ENCODE results near the gene COPA.

COPA gene

DNA sequence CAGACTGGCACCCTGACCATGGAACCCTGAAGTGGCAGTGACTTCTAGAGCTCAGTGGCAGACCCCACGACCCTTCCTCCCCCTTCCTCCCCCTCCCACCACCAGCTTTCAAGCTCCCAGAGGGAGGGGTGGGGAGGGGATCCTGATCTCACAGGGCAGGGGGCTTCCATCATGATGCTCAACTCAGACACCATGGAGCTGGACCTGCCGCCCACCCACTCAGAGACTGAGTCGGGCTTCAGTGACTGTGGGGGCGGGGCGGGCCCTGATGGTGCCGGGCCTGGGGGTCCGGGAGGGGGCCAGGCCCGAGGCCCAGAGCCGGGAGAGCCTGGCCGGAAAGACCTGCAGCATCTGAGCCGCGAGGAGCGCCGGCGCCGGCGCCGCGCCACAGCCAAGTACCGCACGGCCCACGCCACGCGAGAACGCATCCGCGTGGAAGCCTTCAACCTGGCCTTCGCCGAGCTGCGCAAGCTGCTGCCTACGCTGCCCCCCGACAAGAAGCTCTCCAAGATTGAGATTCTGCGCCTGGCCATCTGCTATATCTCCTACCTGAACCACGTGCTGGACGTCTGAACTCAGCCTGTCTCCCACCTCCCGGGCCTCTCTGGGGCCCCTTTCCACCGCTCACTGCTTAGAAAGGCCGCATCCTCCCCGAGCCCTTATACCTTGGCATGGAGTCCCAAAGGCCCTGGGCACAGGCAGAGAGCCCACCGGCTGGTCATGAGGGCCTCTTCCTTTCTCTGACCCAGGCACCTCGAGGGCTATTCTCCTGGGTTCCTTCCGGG lies 27.7 kb upstream of the COPA start:
- H3K4me3 ChIP-seq (ENCODE audit: low read depth, low read length), result no peak overlapping the region

DNA sequence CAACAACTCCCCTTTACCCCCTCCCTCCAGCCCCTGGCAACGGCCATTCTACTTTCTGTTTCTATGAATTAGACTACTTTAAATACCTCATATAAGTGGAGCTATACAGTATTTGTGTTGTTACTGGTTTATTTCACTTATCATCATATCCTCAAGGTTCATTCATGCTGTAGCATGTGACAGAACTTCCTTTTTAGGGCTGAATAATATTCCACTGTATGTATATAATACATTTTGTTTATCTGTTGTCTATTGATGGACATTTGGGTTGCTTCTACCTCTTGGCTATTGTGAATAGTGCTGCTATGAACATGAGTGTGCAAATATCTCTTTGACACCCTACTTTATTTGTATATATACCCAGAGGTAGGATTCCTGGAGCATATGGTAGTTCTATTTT lies 26.0 kb upstream of the COPA start:
- no peaks in the 10 kb centered on the region for H3K36me3 ChIP-seq (ENCODE audit: control insufficient read depth, insufficient read depth, low read length)
- no peaks in the 10 kb centered on the region for H3K9me3 ChIP-seq (ENCODE audit: control insufficient read depth, insufficient read depth, low read depth, low read length)
- H3K27me3 ChIP-seq (ENCODE audit: control insufficient read depth, insufficient read depth, low read length), result no peaks in the 10 kb centered on the region
- no peak overlapping the region for H3K9ac ChIP-seq (ENCODE audit: low read length)
- peaks cover 9% of the 10 kb centered on the region; the same call in 1 of the 2 replicates for H3K4me1 ChIP-seq (ENCODE audit: control insufficient read depth, insufficient read depth, low read length)
- no peak overlapping the region for H3K4me3 ChIP-seq (ENCODE audit: low read depth, low read length)
- no peak overlapping the region for H3K27ac ChIP-seq (ENCODE audit: low read depth, low read length)

More for the DNA sequence above, 27.7 kb upstream of the COPA start:
- no peaks in the 10 kb centered on the region for H3K9me3 ChIP-seq (ENCODE audit: control insufficient read depth, insufficient read depth, low read depth, low read length)
- no peaks in the 10 kb centered on the region for H3K27me3 ChIP-seq (ENCODE audit: control insufficient read depth, insufficient read depth, low read length)
- no peaks in the 10 kb centered on the region for H3K36me3 ChIP-seq (ENCODE audit: control insufficient read depth, insufficient read depth, low read length)
- H3K27ac ChIP-seq (ENCODE audit: low read depth, low read length), result no peak overlapping the region
- peaks cover 23% of the 10 kb centered on the region for H3K4me1 ChIP-seq (ENCODE audit: control insufficient read depth, insufficient read depth, low read length)
- H3K9ac ChIP-seq (ENCODE audit: low read length), result no peak overlapping the region

DNA sequence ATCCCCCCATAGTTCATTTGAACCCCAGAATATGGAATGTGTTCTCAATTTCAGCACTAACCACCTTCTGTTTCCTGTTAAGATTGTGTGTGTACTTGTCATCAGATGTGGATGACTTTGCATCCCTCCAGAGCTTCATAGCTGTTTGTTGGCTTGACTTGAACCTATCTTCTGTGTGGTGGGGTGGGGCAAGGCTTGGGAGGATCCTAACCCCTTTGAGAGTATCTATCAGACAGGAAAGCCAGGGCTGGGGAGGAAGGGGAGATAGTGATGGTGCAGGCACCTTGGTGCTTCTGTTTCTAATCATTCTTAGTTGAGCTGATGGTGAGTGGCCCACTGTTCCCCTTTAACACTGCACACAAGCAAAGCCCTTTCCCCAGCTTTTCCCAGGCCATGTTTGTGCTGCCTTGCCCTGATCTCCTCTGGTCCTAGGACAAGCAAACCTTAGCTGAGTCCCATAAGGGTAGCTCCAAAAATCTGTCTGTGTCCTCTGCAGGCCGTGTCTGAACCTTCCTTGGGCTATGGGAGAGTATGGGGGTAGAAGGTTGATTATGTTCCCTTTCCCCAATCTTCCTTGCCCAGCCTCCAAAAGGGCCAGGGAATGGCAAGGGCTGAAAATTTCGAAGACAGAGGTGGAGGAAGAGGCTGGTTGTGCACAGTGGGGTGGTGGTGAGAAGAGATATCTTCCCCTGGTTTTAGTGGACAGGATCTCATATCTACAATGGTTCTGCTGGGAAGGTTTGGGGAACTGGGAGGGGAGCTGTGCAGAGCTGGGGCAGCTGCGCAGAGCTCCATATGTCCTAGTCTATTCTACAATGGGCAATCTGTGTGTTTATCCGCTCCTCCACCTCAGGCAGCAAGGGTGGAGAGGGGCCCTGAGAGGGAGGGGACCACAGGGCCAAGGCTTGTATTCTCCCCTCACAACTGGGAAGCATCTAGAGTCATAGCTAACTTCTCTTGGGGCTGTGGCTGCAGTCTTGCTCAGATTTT lies 25.2 kb upstream of the COPA start:
- Histone ChIP-seq H3K4me1 (ENCODE audit: control insufficient read depth, insufficient read depth, low read length) (peaks cover 14% of the 10 kb centered on the region; the same call in 1 of the 2 replicates), H3K36me3 (ENCODE audit: control insufficient read depth, insufficient read depth, low read length) (no peaks in the 10 kb centered on the region), H3K4me3 (ENCODE audit: low read depth, low read length) (no peak overlapping the region), H3K9ac (ENCODE audit: low read length) (no peak overlapping the region), H3K27ac (ENCODE audit: low read depth, low read length) (no peak overlapping the region), H3K9me3 (ENCODE audit: control insufficient read depth, insufficient read depth, low read depth, low read length) (no peaks in the 10 kb centered on the region), H3K27me3 (ENCODE audit: control insufficient read depth, insufficient read depth, low read length) (no peaks in the 10 kb centered on the region)

DNA sequence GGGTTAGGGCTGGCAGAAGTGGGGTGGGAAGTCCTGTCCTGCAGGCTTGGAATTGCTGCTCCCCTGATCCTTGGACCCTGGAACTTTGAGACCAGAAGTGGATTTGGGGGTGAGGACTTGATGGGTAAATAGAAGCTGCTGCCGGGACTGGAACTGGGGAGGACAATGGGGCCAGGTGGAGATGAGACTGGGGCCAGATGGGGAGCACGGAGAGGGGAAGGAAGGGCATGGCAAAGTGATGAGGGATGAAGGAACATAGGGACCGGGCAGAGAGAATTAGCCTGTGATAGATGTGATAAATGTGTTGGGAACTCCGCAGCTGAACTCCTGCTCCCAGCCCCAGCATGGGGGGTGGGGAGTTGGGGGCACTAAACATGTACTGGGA lies 24.5 kb upstream of the COPA start:
- no peaks in the 10 kb centered on the region for H3K27me3 ChIP-seq (ENCODE audit: control insufficient read depth, insufficient read depth, low read length)
- H3K36me3 ChIP-seq (ENCODE audit: control insufficient read depth, insufficient read depth, low read length), result no peaks in the 10 kb centered on the region
- no peaks in the 10 kb centered on the region for H3K9me3 ChIP-seq (ENCODE audit: control insufficient read depth, insufficient read depth, low read depth, low read length)
- H3K27ac ChIP-seq (ENCODE audit: low read depth, low read length), result no peak overlapping the region
- H3K9ac ChIP-seq (ENCODE audit: low read length), result no peak overlapping the region
- no peak overlapping the region for H3K4me3 ChIP-seq (ENCODE audit: low read depth, low read length)
- H3K4me1 ChIP-seq (ENCODE audit: control insufficient read depth, insufficient read depth, low read length), result peaks cover 21% of the 10 kb centered on the region

DNA sequence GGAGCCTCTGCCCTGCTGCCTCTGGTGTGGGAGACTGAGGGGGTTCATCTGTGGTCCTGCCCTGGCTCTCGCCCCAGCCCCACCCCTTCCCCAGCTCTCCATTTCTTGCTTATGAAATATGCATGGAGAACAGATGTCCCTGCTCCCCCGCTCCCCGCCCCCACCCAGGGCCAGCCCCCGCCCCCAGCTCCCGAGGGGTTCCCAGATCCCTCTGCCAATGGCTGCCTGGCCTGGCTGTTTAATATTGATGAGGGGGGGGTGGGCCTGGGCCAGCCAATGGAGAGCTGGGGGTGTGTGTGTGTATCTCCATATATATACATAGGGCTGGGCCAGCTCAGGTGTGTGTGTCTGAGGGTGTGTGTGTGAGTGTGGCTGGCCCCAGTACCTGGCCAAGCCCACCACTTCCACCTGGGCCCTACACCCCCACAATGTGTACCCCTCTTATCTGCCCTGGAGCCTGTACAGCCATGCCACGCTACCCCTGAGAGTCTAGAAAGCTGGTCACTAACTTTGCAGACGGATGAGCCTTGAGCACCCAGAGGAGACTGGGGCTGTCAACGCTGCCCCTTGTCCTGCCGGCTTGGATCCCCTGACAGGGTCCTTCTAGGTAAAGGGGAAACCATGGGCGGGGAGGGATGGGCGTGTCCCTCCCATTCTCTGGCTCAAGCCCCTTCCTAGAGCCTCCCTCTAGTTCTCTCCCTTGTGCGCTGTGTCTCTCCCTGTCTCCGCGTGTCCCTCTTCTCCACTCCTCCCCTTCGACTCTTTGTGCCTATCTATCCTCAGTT lies 23.9 kb upstream of the COPA start, which contains the start of gene NHLH1:
Gene NHLH1, plus strand, starts transcription at position 341 of the 785 bp plus-strand sequence. CDS start 3,661 bp downstream, outside the sequence.
- no peaks in the 10 kb centered on the region for H3K36me3 ChIP-seq (ENCODE audit: control insufficient read depth, insufficient read depth, low read length)
- peaks cover 27% of the 10 kb centered on the region for H3K4me1 ChIP-seq (ENCODE audit: control insufficient read depth, insufficient read depth, low read length)
- no peak within 1 kb of the TSS for H3K4me3 ChIP-seq (ENCODE audit: low read depth, low read length)
- H3K27ac ChIP-seq (ENCODE audit: low read depth, low read length), result no peak within 1 kb of the TSS
- no peaks in the 10 kb centered on the region for H3K27me3 ChIP-seq (ENCODE audit: control insufficient read depth, insufficient read depth, low read length)
- H3K9me3 ChIP-seq (ENCODE audit: control insufficient read depth, insufficient read depth, low read depth, low read length), result no peaks in the 10 kb centered on the region
- no peak within 1 kb of the TSS for H3K9ac ChIP-seq (ENCODE audit: low read length)

DNA sequence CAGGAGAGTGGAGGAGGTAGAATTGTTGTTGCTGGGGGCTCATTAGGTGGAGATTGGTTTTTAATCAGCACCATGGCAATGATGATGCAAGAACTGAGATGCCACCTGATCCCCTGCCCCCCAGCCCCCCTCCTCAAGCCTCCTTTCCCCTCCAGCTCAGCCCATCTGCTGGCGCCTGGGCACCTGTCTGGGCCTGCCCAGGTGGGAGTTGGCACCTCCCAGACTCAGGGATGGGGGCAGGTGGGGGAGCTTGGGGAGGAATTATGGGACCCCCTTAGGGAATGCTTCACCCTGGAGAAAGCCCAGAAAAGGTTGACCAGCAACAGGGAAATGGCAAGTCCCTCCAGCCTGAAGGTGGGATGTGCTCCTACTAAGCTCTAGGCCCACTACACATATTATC lies 22.3 kb upstream of the COPA start:
- H3K4me1 ChIP-seq (ENCODE audit: control insufficient read depth, insufficient read depth, low read length), result peaks cover 37% of the 10 kb centered on the region
- no peak overlapping the region for H3K4me3 ChIP-seq (ENCODE audit: low read depth, low read length)
- H3K9me3 ChIP-seq (ENCODE audit: control insufficient read depth, insufficient read depth, low read depth, low read length), result no peaks in the 10 kb centered on the region
- H3K27ac ChIP-seq (ENCODE audit: low read depth, low read length), result no peak overlapping the region
- peaks cover 11% of the 10 kb centered on the region for H3K36me3 ChIP-seq (ENCODE audit: control insufficient read depth, insufficient read depth, low read length)
- no peak overlapping the region for H3K9ac ChIP-seq (ENCODE audit: low read length)
- H3K27me3 ChIP-seq (ENCODE audit: control insufficient read depth, insufficient read depth, low read length), result no peaks in the 10 kb centered on the region

DNA sequence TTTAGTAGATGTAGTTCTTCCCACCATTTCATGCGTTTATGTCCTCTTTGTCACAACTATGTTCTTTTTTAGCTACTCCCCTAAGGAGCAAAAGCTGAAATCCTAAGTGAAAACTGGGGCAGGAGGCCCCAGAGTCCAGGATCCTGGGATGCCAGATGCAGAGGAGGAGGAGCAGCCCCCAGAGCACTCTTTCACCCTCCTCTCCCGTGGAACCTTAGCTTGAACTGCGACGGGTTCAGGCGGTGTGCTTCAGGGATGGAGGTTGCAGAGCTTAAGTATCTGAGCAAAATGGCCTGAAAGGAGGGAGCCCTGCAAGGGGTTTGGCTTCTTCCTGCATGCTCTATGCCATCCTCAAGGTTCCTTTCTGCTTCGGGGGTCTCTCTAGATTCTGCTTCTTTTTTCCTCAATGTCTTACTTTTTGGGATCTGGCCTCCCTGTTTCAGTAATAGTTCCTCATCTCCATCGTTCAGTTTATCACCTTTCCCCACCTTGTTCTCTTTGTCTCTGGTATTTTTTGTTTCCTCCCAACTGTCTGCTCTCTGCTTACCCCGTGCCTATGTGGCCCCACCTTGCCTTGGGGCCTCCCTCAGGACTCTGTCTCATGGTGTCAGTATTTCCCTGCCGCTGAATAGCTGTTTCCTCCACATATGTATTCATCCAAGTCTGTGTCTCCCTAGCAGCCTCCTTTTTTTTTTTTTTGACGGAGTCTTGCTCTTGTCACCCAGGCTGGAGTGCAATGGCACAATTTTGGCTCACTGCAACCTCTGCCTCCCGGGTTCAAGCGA lies 21.1 kb upstream of the COPA start:
- H3K27ac ChIP-seq (ENCODE audit: low read depth, low read length), result no peak overlapping the region
- no peaks in the 10 kb centered on the region for H3K9me3 ChIP-seq (ENCODE audit: control insufficient read depth, insufficient read depth, low read depth, low read length)
- no peak overlapping the region for H3K9ac ChIP-seq (ENCODE audit: low read length)
- peaks cover 37% of the 10 kb centered on the region for H3K4me1 ChIP-seq (ENCODE audit: control insufficient read depth, insufficient read depth, low read length)
- H3K4me3 ChIP-seq (ENCODE audit: low read depth, low read length), result no peak overlapping the region
- H3K36me3 ChIP-seq (ENCODE audit: control insufficient read depth, insufficient read depth, low read length), result peaks cover 21% of the 10 kb centered on the region
- H3K27me3 ChIP-seq (ENCODE audit: control insufficient read depth, insufficient read depth, low read length), result no peaks in the 10 kb centered on the region

DNA sequence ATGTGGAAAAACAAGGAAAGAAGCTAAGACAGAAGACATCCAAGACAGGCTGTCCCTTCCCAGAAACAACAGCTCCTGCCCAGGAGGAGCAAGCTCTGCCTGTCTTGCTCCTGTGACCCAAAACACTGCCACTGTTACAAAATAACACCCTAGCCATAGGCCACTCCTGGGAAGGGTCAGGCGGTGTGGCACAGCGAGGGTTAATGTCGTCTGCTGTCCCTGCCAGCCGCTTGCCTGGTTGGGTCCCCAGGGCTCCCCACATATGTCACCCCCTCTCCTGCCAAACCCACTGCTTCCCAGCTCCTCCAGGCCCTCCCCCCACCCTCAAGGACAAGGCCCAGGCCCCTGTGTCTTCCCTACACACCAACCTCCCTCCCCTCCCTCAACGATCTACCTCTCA lies 20.0 kb upstream of the COPA start:
- Histone ChIP-seq H3K4me3 (ENCODE audit: low read depth, low read length) (no peak overlapping the region), H3K9me3 (ENCODE audit: control insufficient read depth, insufficient read depth, low read depth, low read length) (no peaks in the 10 kb centered on the region), H3K9ac (ENCODE audit: low read length) (peak overlapping the region; percentile 38), H3K4me1 (ENCODE audit: control insufficient read depth, insufficient read depth, low read length) (peaks cover 37% of the 10 kb centered on the region), H3K36me3 (ENCODE audit: control insufficient read depth, insufficient read depth, low read length) (peaks cover 28% of the 10 kb centered on the region), H3K27ac (ENCODE audit: low read depth, low read length) (peak overlapping the region; percentile 73), H3K27me3 (ENCODE audit: control insufficient read depth, insufficient read depth, low read length) (no peaks in the 10 kb centered on the region)

DNA sequence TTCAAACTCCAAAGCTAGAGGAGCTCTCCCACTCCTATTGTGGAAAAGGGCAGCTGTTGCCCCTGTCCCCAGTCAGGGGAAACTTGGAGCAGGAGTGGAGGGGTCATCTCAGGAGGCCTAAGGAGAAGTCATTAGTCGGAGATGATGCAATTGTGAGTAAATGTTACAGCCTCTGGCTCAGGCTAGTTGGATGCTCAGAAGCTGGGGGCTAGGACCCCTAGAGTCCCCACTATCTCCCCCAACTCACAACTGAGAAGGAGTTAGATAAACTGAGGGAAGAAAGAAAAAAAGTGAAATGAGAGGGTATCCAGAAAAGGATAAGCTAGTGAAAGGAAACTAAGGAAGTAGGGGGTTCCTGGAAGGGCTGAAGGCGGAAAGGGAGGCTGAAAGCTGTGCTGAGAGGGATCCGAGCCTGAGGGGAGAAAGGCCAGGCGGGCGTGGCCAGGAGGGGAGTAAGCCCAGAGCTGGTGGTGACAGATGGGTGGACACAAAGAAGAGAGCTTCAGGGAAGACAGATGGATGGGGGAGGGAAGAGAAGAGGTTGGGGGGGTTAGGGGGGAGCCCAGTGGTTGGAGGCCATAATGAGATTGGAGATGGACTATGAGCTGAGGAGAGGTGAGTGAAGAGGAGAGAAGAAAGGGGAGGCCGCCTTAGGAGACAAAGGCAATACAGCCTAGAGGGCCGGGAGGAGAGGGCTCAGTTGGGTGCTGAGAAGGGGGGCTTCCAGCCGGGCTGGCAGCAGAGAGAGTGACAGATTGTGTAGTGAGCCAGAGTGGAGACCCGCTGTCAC lies 19.3 kb upstream of the COPA start:
- Histone ChIP-seq H3K4me1 (ENCODE audit: control insufficient read depth, insufficient read depth, low read length) (peaks cover 37% of the 10 kb centered on the region), H3K9me3 (ENCODE audit: control insufficient read depth, insufficient read depth, low read depth, low read length) (no peaks in the 10 kb centered on the region), H3K4me3 (ENCODE audit: low read depth, low read length) (no peak overlapping the region), H3K27ac (ENCODE audit: low read depth, low read length) (peak overlapping the region; percentile 73), H3K27me3 (ENCODE audit: control insufficient read depth, insufficient read depth, low read length) (no peaks in the 10 kb centered on the region), H3K36me3 (ENCODE audit: control insufficient read depth, insufficient read depth, low read length) (peaks cover 33% of the 10 kb centered on the region), H3K9ac (ENCODE audit: low read length) (peak overlapping the region; percentile 62)

Data from HUES6 (cell line).